ENCODE results near the gene TBC1D9. TPM values are rescaled to one million over a fixed set of nuclear protein-coding genes. Genes with fewer than 3 reads are reported as not detected.

TBC1D9 gene
- total and polyA plus RNA-seq, 10 of the 15 experiments (the other 5 are each of a cell fraction or from before 2014, with no cell fraction given) = 0.87 to 14.9 (median 7.1) TPM

GRCh38 chr4:140724760-140725159, 31.4 kb downstream of the TBC1D9 start:
- SMC1A ChIA-PET (ENCODE audit: uncharacterized antibody, unreplicated experiment) = no interaction called here
- ATAC-seq (no peak), DNase-seq (ENCODE audit: low read depth, low spot score) (no peak), FAIRE-seq (no peak)
- H3K36me3 ChIP-seq (ENCODE audit: control insufficient read depth in 2 of 2, insufficient read depth in 2 of 2, low read length in 1 of 2) = no peaks in the 10 kb centered on the region
- intact Hi-C loops (cut with micrococcal nuclease; ENCODE audit: unreplicated experiment) (no loop called here), in situ Hi-C loops (cut with MboI) (no loop called here)
- no peaks in the 10 kb centered on the region for H3K27me3 ChIP-seq (replicated peaks in 1 of 2; ENCODE audit: control insufficient read depth in 2 of 2, insufficient read depth in 2 of 2, low read length in 1 of 2)
- WGBS (ENCODE audit: insufficient coverage, insufficient replicate concordance, low lambda C conversion rate, missing lambda C conversion rate) = 69% methylated on average over 5 of the region's 5 CpGs
- H3K4me3 ChIP-seq = no peak overlapping the region
- RAD21 ChIA-PET (ENCODE audit: unreplicated experiment) = no interaction called here
- no peaks in the 10 kb centered on the region; the same call in 1 of the 2 replicates for H3K79me2 ChIP-seq (ENCODE audit: control insufficient read depth, insufficient read depth, low read length)
- POLR2A ChIA-PET = no interaction called here
- BruUV-seq (replicated peaks) = no TSS peak
- H4K20me1 ChIP-seq (ENCODE audit: control insufficient read depth, insufficient read depth) = no peaks in the 10 kb centered on the region
- CTCF ChIA-PET = no interaction called here
- no peak overlapping the region for H3K9ac ChIP-seq (ENCODE audit: control insufficient read depth, insufficient read depth, low read length)
- no peak overlapping the region for H3K27ac ChIP-seq (ENCODE audit: control insufficient read depth, insufficient read depth)
- H2AFZ ChIP-seq (ENCODE audit: control insufficient read depth, low read depth, low read length) = no peak overlapping the region
- peaks cover 34% of the 10 kb centered on the region for H3K4me1 ChIP-seq (ENCODE audit: control insufficient read depth, insufficient read depth, low read length)
- H3K9me3 ChIP-seq (replicated peaks; ENCODE audit: control insufficient read depth, insufficient read depth, low read length) = no peaks in the 10 kb centered on the region
- H3K4me2 ChIP-seq (ENCODE audit: control insufficient read depth, insufficient read depth) = no peak overlapping the region
- TF ChIP-seq E2F8 (IDR thresholded peaks at IDR 0.05; ENCODE audit: low read depth, partially characterized antibody) (no peak), ZZZ3 (IDR thresholded peaks at IDR 0.05; ENCODE audit: control insufficient read depth, insufficient read length, low read depth) (no peak), JUND (IDR thresholded peaks at IDR 0.05; ENCODE audit: low read depth, low read length) (no peak), NR2C1 (IDR thresholded peaks at IDR 0.05) (no peak), MXI1 (IDR thresholded peaks at IDR 0.05; ENCODE audit: low read depth, low read length) (no peak), NBN (IDR thresholded peaks at IDR 0.05) (no peak), IRF4 (IDR thresholded peaks at IDR 0.05; ENCODE audit: low read depth, low read length) (no peak), IRF3 (IDR thresholded peaks at IDR 0.05) (no peak), KLF5 (IDR thresholded peaks at IDR 0.05; ENCODE audit: partially characterized antibody) (no peak), MYB (IDR thresholded peaks at IDR 0.05; ENCODE audit: borderline replicate concordance, low read depth, low read length) (no peak), FOXK2 (IDR thresholded peaks at IDR 0.05) (no peak), SIN3A (IDR thresholded peaks at IDR 0.05; ENCODE audit: low read depth, low read length) (no peak), ZNF384 (IDR thresholded peaks at IDR 0.05; ENCODE audit: borderline replicate concordance, low read depth, low read length) (no peak)
- TF ChIP-seq, protein P1, sequence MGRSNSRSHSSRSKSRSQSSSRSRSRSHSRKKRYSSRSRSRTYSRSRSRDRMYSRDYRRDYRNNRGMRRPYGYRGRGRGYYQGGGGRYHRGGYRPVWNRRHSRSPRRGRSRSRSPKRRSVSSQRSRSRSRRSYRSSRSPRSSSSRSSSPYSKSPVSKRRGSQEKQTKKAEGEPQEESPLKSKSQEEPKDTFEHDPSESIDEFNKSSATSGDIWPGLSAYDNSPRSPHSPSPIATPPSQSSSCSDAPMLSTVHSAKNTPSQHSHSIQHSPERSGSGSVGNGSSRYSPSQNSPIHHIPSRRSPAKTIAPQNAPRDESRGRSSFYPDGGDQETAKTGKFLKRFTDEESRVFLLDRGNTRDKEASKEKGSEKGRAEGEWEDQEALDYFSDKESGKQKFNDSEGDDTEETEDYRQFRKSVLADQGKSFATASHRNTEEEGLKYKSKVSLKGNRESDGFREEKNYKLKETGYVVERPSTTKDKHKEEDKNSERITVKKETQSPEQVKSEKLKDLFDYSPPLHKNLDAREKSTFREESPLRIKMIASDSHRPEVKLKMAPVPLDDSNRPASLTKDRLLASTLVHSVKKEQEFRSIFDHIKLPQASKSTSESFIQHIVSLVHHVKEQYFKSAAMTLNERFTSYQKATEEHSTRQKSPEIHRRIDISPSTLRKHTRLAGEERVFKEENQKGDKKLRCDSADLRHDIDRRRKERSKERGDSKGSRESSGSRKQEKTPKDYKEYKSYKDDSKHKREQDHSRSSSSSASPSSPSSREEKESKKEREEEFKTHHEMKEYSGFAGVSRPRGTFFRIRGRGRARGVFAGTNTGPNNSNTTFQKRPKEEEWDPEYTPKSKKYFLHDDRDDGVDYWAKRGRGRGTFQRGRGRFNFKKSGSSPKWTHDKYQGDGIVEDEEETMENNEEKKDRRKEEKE (IDR thresholded peaks at IDR 0.05) = no peak
- TF ChIP-seq, protein P2, sequence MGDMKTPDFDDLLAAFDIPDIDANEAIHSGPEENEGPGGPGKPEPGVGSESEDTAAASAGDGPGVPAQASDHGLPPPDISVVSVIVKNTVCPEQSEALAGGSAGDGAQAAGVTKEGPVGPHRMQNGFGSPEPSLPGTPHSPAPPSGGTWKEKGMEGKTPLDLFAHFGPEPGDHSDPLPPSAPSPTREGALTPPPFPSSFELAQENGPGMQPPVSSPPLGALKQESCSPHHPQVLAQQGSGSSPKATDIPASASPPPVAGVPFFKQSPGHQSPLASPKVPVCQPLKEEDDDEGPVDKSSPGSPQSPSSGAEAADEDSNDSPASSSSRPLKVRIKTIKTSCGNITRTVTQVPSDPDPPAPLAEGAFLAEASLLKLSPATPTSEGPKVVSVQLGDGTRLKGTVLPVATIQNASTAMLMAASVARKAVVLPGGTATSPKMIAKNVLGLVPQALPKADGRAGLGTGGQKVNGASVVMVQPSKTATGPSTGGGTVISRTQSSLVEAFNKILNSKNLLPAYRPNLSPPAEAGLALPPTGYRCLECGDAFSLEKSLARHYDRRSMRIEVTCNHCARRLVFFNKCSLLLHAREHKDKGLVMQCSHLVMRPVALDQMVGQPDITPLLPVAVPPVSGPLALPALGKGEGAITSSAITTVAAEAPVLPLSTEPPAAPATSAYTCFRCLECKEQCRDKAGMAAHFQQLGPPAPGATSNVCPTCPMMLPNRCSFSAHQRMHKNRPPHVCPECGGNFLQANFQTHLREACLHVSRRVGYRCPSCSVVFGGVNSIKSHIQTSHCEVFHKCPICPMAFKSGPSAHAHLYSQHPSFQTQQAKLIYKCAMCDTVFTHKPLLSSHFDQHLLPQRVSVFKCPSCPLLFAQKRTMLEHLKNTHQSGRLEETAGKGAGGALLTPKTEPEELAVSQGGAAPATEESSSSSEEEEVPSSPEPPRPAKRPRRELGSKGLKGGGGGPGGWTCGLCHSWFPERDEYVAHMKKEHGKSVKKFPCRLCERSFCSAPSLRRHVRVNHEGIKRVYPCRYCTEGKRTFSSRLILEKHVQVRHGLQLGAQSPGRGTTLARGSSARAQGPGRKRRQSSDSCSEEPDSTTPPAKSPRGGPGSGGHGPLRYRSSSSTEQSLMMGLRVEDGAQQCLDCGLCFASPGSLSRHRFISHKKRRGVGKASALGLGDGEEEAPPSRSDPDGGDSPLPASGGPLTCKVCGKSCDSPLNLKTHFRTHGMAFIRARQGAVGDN (IDR thresholded peaks at IDR 0.05) = no peak
